PC-3 (cell line): ENCODE results near the gene FOXR1. TPM values are rescaled to one million over a fixed set of nuclear protein-coding genes. Genes with fewer than 3 reads are reported as not detected.

Experiments used
- ATAC-seq: fragments of 200-7000 bp; cut with Tn5 transposase; 2 replicates; pipeline ENCODE4 v1.9.1; 2020; ENCODE audit warnings: mild to moderate bottlenecking, moderate library complexity
- BruUV-seq: library from RNA; stranded (reverse); fragments of 400-500 nt; replicated peaks from 2 replicates; lab custom pipeline; 2021; lab: Mats Ljungman, UMichigan
- CTCF ChIA-PET: fragments of 300-600 bp; sonication (Branson Sonifier 250); formaldehyde crosslinking; loops from one replicate; lab custom pipeline; 2022; ENCODE audit warnings: antibody characterized with exemption; lab: Charles Lee
- POLR2A ChIA-PET: fragments of 300-600 bp; sonication (Branson Sonifier 250); formaldehyde crosslinking; loops from one replicate; lab custom pipeline; 2022; ENCODE audit warnings: antibody characterized with exemption; ENCODE audit not compliant: unreplicated experiment; lab: Charles Lee
- DNase-seq: peaks from one replicate; pipeline ENCODE4 v3.0.0-alpha.2; 2015
- H2AFZ ChIP-seq: fragments of 300-600 bp; sonication (generic); 2 replicates; pipeline ENCODE4 v1.6.0; 2016; ENCODE audit warnings: antibody characterized with exemption, low read length
- H3F3A ChIP-seq: fragments of 300-600 bp; sonication (generic); one replicate; pipeline ENCODE4 v1.6.0; 2017; ENCODE audit warnings: antibody characterized with exemption, low read length, control low read depth, mild to moderate bottlenecking; ENCODE audit not compliant: unreplicated experiment
- H3K27ac ChIP-seq: fragments of 300-600 bp; sonication (generic); 2 replicates; pipeline ENCODE4 v1.5.1; 2016; ENCODE audit warnings: mild to moderate bottlenecking, low read length
- H3K27me3 ChIP-seq: fragments of 300-600 bp; sonication (generic); 2 replicates; pipeline ENCODE4 v1.6.1; 2016; ENCODE audit warnings: low read length, mixed read lengths
- H3K36me3 ChIP-seq: fragments of 300-600 bp; sonication (generic); 2 replicates; pipeline ENCODE4 v1.6.1; 2016; ENCODE audit warnings: low read depth, mixed run types, low read length, mixed read lengths
- H3K4me1 ChIP-seq: fragments of 300-600 bp; sonication (generic); 2 replicates; pipeline ENCODE4 v1.5.1; 2016; ENCODE audit warnings: low read length; ENCODE audit not compliant: insufficient read depth
- H3K4me2 ChIP-seq: fragments of 300-600 bp; sonication (generic); 2 replicates; pipeline ENCODE4 v1.6.0; 2016; ENCODE audit warnings: low read length
- H3K4me3 ChIP-seq: fragments of 300-600 bp; sonication (generic); 2 replicates; pipeline ENCODE4 v1.5.1; 2016; ENCODE audit warnings: mild to moderate bottlenecking, low read length, mixed read lengths
- H3K79me2 ChIP-seq: fragments of 300-600 bp; sonication (generic); 2 replicates; pipeline ENCODE4 v1.6.1; 2017; ENCODE audit warnings: low read length, mixed read lengths
- H3K9ac ChIP-seq: fragments of 300-600 bp; sonication (generic); 2 replicates; pipeline ENCODE4 v1.6.0; 2016; ENCODE audit warnings: mild to moderate bottlenecking, low read length
- H3K9me2 ChIP-seq: fragments of 300-600 bp; sonication (generic); replicated peaks from 2 replicates; pipeline ENCODE4 v1.6.1; 2016; ENCODE audit warnings: mixed run types, low read length, mixed read lengths
- H3K9me3 ChIP-seq: fragments of 300-600 bp; sonication (generic); 2 replicates; pipeline ENCODE4 v1.6.1; 2016; ENCODE audit warnings: low read length, mixed read lengths
- H4K20me1 ChIP-seq: fragments of 300-600 bp; sonication (generic); 2 replicates; pipeline ENCODE4 v1.6.1; 2016; ENCODE audit warnings: low read length, mixed read lengths
- CTCF ChIP-seq: fragments of 300-600 bp; sonication (generic); conservative IDR thresholded peaks from 2 replicates; pipeline ENCODE4 v1.5.1; 2017; ENCODE audit warnings: antibody characterized with exemption, low read depth, mild to moderate bottlenecking, low read length
- EZH2 ChIP-seq: fragments of 300-600 bp; sonication (generic); IDR thresholded peaks from one replicate; pipeline ENCODE4 v1.6.1; 2017; ENCODE audit warnings: antibody characterized with exemption, mild to moderate bottlenecking, low read length; ENCODE audit not compliant: unreplicated experiment
- EZH2phosphoT487 ChIP-seq: fragments of 300-600 bp; sonication (generic); IDR thresholded peaks from 2 replicates; pipeline ENCODE4 v1.6.1; 2018; ENCODE audit warnings: mild to moderate bottlenecking, antibody characterized with exemption, low read length, borderline replicate concordance
- intact Hi-C: fragments of 100-400 bp; cut with micrococcal nuclease; formaldehyde crosslinking; loops from 2 replicates; pipeline ENCODE4 v1.9.0; 2023
- total RNA-seq: library from RNA; depleted of rRNA; stranded (reverse); fragments of >200 nt; gene quantifications from 2 replicates; pipeline ENCODE4 v1.2.3, GENCODE V29; 2014

Gene FOXR1
- total RNA-seq, 1 experiment from 2014 or later: not detected

- no peak for TF ChIP-seq CTCF
- no peak for TF ChIP-seq EZH2
- TF ChIP-seq EZH2phosphoT487: no peak
- Histone ChIP-seq H3K4me1 (peaks cover 15% of the 10 kb centered on the region), H3K79me2 (no peaks in the 10 kb centered on the region), H3K9ac (no peak overlapping the region), H3K36me3 (no peaks in the 10 kb centered on the region), H3F3A (no peaks in the 10 kb centered on the region), H3K27me3 (no peaks in the 10 kb centered on the region), H4K20me1 (no peaks in the 10 kb centered on the region), H3K9me2 (no peaks in the 10 kb centered on the region), H3K27ac (no peak overlapping the region), H3K4me2 (no peak overlapping the region), H3K9me3 (no peaks in the 10 kb centered on the region), H2AFZ (no peak overlapping the region), H3K4me3 (no peak overlapping the region)
- ChIA-PET POLR2A (no interaction called here), CTCF (no interaction called here)
- no peak for ATAC-seq
- intact Hi-C loops: no loop called here
- no peak for DNase-seq
- BruUV-seq: no TSS peak
Measured at GRCh38 chr11:118939953-118940598, 31.5 kb upstream of the FOXR1 start.

DNA sequence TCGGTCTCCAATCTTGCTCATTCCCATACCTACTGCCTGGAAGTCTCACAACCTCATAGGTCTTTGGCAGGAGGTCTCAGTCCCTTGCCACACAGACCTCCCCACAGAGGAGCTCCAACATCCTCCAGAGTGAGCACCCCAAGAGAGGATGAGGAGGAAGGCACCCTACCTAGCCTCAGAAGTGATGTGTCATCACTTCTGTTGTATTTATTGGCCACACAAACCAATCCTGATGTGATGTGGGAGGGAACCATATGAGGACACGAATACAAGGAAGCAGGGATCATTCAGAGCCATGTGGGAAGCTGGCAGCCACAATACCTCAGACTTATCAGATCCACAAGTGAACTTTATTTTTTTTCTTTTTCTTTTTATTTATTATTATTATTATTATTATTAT, 24.5 kb upstream of the FOXR1 start:
- no peak overlapping the region for H3K4me2 ChIP-seq
- no peaks in the 10 kb centered on the region for H3K27me3 ChIP-seq
- POLR2A ChIA-PET: no interaction called here
- H3K9me3 ChIP-seq: no peaks in the 10 kb centered on the region
- H3K79me2 ChIP-seq: no peaks in the 10 kb centered on the region
- no peak overlapping the region for H2AFZ ChIP-seq
- CTCF ChIA-PET: no interaction called here
- no peaks in the 10 kb centered on the region for H3K36me3 ChIP-seq
- TF ChIP-seq EZH2 (no peak), CTCF (no peak), EZH2phosphoT487 (no peak)
- no peaks in the 10 kb centered on the region for H3F3A ChIP-seq
- no peaks in the 10 kb centered on the region for H3K4me1 ChIP-seq
- H3K9me2 ChIP-seq: no peaks in the 10 kb centered on the region
- no peak overlapping the region for H3K27ac ChIP-seq
- no peak for DNase-seq
- no peak for ATAC-seq
- no peak overlapping the region for H3K4me3 ChIP-seq
- no peaks in the 10 kb centered on the region for H4K20me1 ChIP-seq
- H3K9ac ChIP-seq: no peak overlapping the region
- BruUV-seq: no TSS peak
- intact Hi-C loops: no loop called here

DNA sequence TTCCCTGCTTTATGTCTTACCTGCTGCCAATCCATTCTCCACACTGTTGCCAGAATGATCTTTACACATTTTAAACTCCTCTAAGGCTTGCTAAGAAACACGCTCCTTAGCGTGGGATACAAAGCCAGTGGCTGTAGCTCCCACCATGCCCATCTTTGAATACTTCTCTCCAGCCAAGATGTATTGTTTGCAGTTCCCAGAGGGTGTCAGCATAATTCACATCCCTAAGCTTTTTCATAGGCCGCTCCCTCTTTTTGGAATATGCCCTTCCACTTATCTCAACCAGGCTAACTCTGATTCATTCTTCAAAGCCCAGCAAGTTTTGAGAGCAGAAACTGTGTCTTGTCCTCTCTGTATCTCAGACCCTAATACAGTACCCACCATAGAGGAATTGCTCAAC, 23.6 kb upstream of the FOXR1 start:
- Histone ChIP-seq H3K4me3 (no peak overlapping the region), H3K9me2 (no peaks in the 10 kb centered on the region), H4K20me1 (no peaks in the 10 kb centered on the region), H3K36me3 (no peaks in the 10 kb centered on the region), H3K9me3 (no peaks in the 10 kb centered on the region), H3K9ac (no peak overlapping the region), H3K79me2 (no peaks in the 10 kb centered on the region), H3K4me1 (no peaks in the 10 kb centered on the region), H3K27me3 (no peaks in the 10 kb centered on the region), H3F3A (no peaks in the 10 kb centered on the region), H3K4me2 (no peak overlapping the region), H3K27ac (no peak overlapping the region), H2AFZ (no peak overlapping the region)
- DNase-seq: peak; percentile 32
- CTCF ChIA-PET: no interaction called here
- ATAC-seq: peak; percentile 51
- POLR2A ChIA-PET: no interaction called here
- TF ChIP-seq EZH2 (no peak), EZH2phosphoT487 (no peak), CTCF (no peak)
- intact Hi-C loops: no loop called here
- no TSS peak for BruUV-seq
